Hematopoietic multipotent progenitor cell treated with erythropoietin and hydrocortisone succinate and interleukin-3 and kit ligand, for 8 days (in vitro differentiated cells): ENCODE results near the gene CPVL.

Experiments used
- DNase-seq: peaks from one replicate; pipeline ENCODE4 v3.0.0-alpha.2; 2015

Gene CPVL

DNA sequence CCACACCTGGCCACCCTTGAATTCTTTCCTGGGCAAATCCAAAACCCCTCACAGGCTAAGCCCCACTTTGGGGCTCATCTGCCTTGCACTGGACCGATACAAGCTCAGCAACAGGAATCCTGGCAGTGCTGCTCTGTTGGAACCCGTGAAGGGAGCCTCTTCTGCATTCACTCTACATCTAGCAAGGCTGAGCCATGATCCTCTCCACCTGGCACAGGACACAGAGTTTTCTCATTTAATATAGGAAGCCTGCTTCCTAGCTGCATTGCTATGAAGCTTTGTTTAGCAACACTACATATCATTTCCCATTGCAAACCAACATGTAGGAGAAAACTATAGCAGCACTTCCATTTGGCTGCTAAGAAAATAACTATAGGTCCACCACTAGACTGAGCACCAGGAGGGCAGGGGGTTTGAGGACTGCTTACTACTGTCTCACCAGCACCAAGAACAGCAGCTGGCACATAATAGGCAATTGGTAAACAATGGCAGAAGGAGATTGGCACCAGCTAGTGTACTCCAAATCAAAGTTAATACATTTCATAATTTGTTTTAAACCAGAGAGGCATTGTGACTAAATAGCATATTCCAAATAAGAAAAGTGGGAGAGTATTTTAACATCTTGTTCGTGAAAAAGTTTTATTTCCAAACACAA, 56.1 kb downstream of the CPVL start:
- DNase-seq = no peak

GRCh38 chr7:29087840-29088170, 58.5 kb downstream of the CPVL start:
- no peak for DNase-seq

- DNase-seq = no peak
Measured at GRCh38 chr7:29086545-29086944, 59.8 kb downstream of the CPVL start.

- no peak for DNase-seq
Measured at GRCh38 chr7:29084832-29085231, 61.5 kb downstream of the CPVL start.

DNA sequence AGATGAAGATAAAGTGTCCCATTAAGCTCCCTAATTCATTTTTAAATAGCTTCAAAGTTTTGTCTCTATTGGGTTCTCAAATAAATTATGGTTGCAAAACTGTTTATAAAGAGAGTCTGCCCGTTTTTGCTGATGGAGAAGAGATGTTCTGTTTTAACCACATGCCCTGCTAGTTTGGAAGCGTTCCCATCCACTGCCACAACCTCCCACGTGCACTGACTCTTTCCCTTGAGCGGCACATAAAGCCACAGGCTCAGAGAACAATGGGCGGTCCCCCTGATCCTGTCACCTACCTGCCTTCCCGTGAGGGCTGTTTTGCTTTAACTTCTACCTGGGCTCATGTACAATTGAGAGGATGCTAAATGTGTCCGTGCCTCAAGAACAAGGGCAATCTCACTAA, 65.5 kb downstream of the CPVL start:
- DNase-seq = no peak

DNA sequence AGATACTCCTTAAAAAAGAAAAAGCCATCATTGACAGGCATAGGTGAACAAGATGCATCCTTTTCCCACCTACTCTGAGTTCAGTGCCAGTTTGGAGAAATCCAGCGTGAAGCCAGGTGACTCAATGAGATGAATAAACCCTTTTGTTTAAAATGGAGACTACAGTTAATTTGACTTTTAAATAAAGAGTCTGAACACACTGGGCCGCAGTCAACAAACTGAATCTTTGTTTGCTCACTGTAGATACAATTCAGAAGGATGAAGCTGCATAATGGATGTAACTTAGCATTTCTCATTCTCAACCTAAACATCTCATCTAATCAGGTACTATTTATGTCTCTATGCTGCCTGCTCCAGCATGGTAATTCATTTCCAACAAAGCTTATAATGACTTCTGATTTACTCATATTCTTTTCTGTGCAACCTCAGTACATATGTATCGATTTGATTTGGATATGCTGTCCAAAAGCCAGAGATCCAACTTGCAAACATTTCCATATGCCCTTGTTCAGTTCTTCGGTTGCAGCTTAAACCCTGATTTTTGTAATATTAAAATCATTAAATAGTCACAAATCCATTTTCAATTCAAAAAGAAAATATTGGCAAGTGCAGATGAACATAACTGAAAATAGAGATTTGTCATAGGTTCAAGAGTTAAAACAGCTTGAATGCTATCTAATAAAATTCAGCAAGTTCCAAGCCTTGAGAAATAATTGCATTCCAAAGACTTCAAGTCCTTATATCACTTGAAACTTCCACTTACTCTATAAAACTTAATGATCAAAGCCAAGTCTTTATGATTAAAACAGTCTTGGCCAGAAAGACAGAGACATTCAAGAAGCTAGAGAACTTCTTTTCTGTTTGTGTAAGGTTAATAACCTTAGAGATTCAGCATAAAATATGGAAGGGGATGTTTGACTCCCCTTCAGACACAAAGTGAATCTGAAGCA, 67.8 kb downstream of the CPVL start:
- DNase-seq = no peak

DNA sequence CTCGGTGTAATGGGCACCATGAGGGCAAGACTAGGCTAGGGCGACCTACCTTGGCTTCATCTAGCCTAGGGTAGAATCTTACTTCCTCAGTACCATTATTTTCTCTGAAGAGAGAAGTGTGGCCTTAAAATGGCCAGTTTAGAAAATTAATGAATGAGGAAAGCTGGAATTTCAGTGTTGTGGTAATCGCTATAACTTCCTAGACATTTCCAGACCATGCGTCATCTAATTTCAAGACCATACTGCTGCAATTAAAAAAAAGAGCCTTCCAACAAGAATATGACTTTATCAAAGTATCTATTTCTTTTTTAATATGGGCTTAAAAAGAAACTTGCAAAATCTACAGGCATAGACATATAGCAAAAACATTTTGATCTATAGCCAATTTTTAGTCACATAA, 68.5 kb downstream of the CPVL start:
- DNase-seq = no peak

- no peak for DNase-seq
Measured at GRCh38 chr7:29077176-29077575, 69.2 kb downstream of the CPVL start.

DNA sequence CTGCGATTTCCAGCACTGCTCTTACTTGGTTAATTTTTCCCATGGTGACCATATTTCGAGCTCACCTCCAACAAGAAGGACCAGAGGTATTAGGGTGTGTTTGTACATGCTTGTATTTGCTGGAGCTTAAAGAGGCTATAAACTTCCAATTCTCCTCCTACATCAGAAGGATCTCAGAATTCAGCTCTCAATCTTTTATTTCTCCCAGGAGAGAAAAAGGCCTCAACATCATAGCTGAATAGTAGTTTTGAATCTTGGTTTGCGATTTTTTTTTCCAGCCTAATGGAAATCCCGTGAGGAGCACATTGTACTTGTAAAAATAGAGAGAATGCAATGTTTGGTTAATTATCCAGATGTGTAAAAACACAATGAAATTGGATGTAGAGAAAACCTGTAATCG, 69.7 kb downstream of the CPVL start:
- DNase-seq = no peak

DNA sequence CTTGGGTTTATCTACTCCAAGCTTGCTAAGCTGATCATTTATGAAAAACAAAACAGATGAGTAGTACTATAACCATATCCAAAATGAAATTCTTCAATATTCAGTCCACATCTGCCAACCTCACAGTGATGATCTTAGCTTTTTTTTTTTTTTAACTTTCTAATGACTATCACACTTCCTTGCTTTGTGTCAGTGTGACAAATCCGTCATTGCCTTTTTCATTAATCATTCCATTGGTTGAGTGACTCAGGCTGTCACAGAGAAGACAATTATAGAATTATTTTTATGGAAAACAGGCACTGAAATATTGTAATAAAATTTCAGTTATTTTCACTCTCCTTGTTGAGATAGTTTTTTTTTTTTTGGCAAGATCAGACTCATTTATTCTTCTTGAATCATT, 70.7 kb downstream of the CPVL start:
- no peak for DNase-seq

- DNase-seq = no peak
Measured at GRCh38 chr7:29071203-29071874, 75.0 kb downstream of the CPVL start.

GRCh38 chr7:29066641-29067040, 79.7 kb downstream of the CPVL start:
- no peak for DNase-seq

GRCh38 chr7:29065181-29065857, 81.0 kb downstream of the CPVL start:
- DNase-seq = no peak

GRCh38 chr7:29063872-29064271, 82.5 kb downstream of the CPVL start:
- no peak for DNase-seq

- no peak for DNase-seq
Measured at GRCh38 chr7:29063236-29063635, 83.1 kb downstream of the CPVL start.

DNA sequence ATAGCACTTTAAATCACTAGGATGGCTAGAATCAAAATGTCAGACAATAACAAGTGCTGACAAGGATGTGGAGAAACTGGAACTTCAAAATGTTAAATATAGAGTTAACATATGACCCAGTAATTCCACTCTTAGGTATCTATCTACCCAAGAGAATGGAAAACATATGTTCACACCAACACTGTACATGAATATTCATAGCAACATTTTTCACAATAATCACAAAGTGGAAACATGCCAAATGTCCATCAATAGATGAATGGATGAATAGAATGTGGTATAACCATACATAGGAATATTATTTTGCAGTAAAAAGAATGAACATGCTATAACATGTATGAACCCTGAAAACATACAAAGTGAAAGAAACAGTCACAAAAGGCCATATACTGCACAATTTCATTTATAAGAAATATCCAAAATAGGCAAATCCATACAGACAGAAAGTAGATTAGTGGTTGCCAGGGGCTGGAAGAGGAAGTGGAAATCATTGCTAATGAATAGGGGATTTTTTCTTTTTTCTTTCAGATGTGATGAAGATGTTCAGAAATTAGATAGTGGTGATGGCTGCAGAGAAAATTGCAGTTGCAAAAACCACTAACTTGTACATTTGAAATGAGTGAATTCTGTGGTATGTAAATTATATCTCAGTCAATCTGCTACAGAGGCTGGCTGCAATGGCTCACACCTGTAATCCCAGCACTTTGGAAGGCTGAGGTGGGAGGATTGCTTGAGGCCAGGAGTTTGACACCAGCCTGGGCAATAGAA, 93.0 kb downstream of the CPVL start:
- DNase-seq = no peak

- DNase-seq = no peak
Measured at GRCh38 chr7:29046978-29047377, 99.4 kb downstream of the CPVL start.

DNA sequence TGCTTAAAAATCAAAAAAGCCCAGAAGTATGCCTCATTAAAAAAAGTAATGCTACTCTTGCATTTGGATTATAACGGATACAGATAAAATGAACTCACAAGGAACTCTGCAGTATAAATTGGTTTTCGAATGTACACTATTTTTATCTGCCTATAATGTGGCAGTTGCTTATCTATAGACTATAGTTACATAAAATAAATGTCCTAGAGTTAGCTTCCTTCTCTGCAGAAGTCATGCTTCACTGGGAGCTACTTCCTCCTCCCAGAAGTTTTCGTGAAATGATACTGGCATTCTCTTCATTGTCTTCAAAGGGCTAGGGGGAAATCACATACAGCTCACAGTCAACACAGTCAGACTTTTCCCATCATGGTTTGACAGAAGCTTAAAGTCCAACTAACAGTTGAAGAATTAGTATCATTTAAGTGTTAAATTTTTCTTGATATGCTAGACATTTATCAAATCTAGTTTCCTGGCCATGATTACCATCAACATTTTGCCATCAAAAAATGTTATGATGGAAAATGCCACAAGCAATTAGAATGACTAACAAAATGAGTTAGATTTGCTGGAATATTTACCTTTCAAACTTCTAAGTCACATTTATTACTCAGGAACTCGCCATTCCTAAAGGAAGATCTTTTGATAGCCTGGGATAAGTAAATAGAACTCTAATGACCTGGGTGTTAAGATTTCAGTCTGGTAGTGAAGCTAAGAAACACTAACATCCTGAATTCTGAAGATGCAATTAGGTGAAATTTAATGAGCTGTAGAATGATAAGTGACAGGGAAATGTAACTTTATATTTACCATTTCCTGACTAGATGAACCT, 100.9 kb downstream of the CPVL start:
- no peak for DNase-seq

GRCh38 chr7:29044554-29044953, 101.8 kb downstream of the CPVL start:
- DNase-seq = no peak

GRCh38 chr7:29043576-29043975, 102.8 kb downstream of the CPVL start:
- DNase-seq = no peak

DNA sequence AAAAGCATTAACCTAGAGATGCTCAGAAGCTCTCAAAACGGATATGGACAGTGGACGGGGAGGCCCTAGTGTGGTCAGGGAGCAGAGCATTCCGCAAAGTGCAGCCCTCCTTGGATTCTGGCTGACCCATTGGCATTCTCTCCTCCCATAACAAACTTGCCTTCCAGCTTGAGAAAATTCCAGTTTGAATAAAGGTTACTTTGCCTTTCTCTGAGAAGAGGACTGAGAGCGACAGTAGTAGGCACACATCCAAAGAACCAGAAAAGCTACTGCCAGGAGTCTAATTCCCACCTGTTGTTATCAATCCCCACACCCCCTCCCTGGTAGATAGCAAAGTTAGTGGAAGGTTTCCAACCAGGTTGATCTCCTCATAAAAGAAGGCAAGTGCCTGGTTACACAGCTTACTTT, 103.5 kb downstream of the CPVL start:
- DNase-seq = no peak

- no peak for DNase-seq
Measured at GRCh38 chr7:29041991-29042390, 104.3 kb downstream of the CPVL start.
